WTC11 (cell line): Measurements from ENCODE around the gene ZC2HC1C.

ENCODE experiments used
- CREM ChIP-seq: sonication (generic); formaldehyde crosslinking; IDR thresholded peaks from 2 replicates; pipeline ENCODE4 v1.8.1; 2022; ENCODE audit warnings: mild to moderate bottlenecking, missing genetic modification reagents, moderate library complexity
- ESRRA ChIP-seq: sonication (generic); formaldehyde crosslinking; IDR thresholded peaks from 2 replicates; pipeline ENCODE4 v1.8.1; 2022; ENCODE audit warnings: mild to moderate bottlenecking, missing genetic modification reagents, borderline replicate concordance
- FOXP1 ChIP-seq: sonication (generic); formaldehyde crosslinking; IDR thresholded peaks from 2 replicates; pipeline ENCODE4 v1.8.0; 2022; ENCODE audit warnings: missing genetic modification reagents, mild to moderate bottlenecking, moderate library complexity, borderline replicate concordance
- GABPB1 ChIP-seq: sonication (generic); formaldehyde crosslinking; IDR thresholded peaks from 2 replicates; pipeline ENCODE4 v1.8.1; 2023; ENCODE audit warnings: mild to moderate bottlenecking, missing genetic modification reagents
- KAT7 ChIP-seq: sonication (generic); formaldehyde crosslinking; IDR thresholded peaks from 2 replicates; pipeline ENCODE4 v1.8.1; 2023; ENCODE audit warnings: missing genetic modification reagents, mild to moderate bottlenecking, borderline replicate concordance
- SP1 ChIP-seq: sonication (generic); formaldehyde crosslinking; conservative IDR thresholded peaks from 2 replicates; pipeline ENCODE4 v1.8.1; 2022; ENCODE audit warnings: missing genetic modification reagents
- TEAD4 ChIP-seq: sonication (generic); formaldehyde crosslinking; IDR thresholded peaks from 2 replicates; pipeline ENCODE4 v1.8.0; 2022; ENCODE audit warnings: mild to moderate bottlenecking, missing genetic modification reagents
- ZNF232 ChIP-seq: sonication (generic); formaldehyde crosslinking; IDR thresholded peaks from 2 replicates; pipeline ENCODE4 v1.8.0; 2022; ENCODE audit warnings: mild to moderate bottlenecking, missing genetic modification reagents
- TF ChIP-seq, protein P1 (sequence below): fragments of 200-600 bp; IDR thresholded peaks from 2 replicates; pipeline ENCODE4 v1.8.0; 2022; ENCODE audit warnings: antibody characterized with exemption
- TF ChIP-seq, protein P2 (sequence below): sonication (generic); formaldehyde crosslinking; IDR thresholded peaks from 2 replicates; pipeline ENCODE4 v1.8.1; 2022; ENCODE audit warnings: mild to moderate bottlenecking, moderate library complexity, missing genetic modification reagents
- TF ChIP-seq, protein P3 (sequence below): sonication (generic); formaldehyde crosslinking; IDR thresholded peaks from 2 replicates; pipeline ENCODE4 v1.8.0; 2022; ENCODE audit warnings: mild to moderate bottlenecking, missing genetic modification reagents
- TF ChIP-seq, protein P4 (sequence below): sonication (generic); formaldehyde crosslinking; IDR thresholded peaks from 2 replicates; pipeline ENCODE4 v1.8.1; 2023; ENCODE audit warnings: mild to moderate bottlenecking, missing genetic modification reagents
- TF ChIP-seq, protein P5 (sequence below): sonication (generic); formaldehyde crosslinking; IDR thresholded peaks from 2 replicates; pipeline ENCODE4 v1.8.1; 2023; ENCODE audit warnings: mild to moderate bottlenecking, missing genetic modification reagents, moderate library complexity
- TF ChIP-seq, protein P6 (sequence below): sonication (generic); formaldehyde crosslinking; IDR thresholded peaks from 2 replicates; pipeline ENCODE4 v1.8.0; 2022; ENCODE audit warnings: mild to moderate bottlenecking, missing genetic modification reagents

GRCh38 chr14:75091251-75091650 lies 21.8 kb downstream of the ZC2HC1C start:
- TF ChIP-seq, protein P1, sequence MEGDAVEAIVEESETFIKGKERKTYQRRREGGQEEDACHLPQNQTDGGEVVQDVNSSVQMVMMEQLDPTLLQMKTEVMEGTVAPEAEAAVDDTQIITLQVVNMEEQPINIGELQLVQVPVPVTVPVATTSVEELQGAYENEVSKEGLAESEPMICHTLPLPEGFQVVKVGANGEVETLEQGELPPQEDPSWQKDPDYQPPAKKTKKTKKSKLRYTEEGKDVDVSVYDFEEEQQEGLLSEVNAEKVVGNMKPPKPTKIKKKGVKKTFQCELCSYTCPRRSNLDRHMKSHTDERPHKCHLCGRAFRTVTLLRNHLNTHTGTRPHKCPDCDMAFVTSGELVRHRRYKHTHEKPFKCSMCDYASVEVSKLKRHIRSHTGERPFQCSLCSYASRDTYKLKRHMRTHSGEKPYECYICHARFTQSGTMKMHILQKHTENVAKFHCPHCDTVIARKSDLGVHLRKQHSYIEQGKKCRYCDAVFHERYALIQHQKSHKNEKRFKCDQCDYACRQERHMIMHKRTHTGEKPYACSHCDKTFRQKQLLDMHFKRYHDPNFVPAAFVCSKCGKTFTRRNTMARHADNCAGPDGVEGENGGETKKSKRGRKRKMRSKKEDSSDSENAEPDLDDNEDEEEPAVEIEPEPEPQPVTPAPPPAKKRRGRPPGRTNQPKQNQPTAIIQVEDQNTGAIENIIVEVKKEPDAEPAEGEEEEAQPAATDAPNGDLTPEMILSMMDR: no peak
- TF ChIP-seq TEAD4 (CRISPR knock-in tag) (no peak), ESRRA (CRISPR knock-in tag) (no peak), SP1 (CRISPR knock-in tag) (no peak), FOXP1 (no peak), GABPB1 (CRISPR knock-in tag) (no peak), ZNF232 (CRISPR knock-in tag) (no peak), KAT7 (CRISPR knock-in tag) (no peak), CREM (CRISPR knock-in tag) (no peak)
- TF ChIP-seq, protein P2, sequence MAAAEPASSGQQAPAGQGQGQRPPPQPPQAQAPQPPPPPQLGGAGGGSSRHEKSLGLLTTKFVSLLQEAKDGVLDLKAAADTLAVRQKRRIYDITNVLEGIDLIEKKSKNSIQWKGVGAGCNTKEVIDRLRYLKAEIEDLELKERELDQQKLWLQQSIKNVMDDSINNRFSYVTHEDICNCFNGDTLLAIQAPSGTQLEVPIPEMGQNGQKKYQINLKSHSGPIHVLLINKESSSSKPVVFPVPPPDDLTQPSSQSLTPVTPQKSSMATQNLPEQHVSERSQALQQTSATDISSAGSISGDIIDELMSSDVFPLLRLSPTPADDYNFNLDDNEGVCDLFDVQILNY (CRISPR knock-in tag): no peak
- TF ChIP-seq, protein P3, sequence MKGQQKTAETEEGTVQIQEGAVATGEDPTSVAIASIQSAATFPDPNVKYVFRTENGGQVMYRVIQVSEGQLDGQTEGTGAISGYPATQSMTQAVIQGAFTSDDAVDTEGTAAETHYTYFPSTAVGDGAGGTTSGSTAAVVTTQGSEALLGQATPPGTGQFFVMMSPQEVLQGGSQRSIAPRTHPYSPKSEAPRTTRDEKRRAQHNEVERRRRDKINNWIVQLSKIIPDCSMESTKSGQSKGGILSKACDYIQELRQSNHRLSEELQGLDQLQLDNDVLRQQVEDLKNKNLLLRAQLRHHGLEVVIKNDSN (CRISPR knock-in tag): no peak
- TF ChIP-seq, protein P4, sequence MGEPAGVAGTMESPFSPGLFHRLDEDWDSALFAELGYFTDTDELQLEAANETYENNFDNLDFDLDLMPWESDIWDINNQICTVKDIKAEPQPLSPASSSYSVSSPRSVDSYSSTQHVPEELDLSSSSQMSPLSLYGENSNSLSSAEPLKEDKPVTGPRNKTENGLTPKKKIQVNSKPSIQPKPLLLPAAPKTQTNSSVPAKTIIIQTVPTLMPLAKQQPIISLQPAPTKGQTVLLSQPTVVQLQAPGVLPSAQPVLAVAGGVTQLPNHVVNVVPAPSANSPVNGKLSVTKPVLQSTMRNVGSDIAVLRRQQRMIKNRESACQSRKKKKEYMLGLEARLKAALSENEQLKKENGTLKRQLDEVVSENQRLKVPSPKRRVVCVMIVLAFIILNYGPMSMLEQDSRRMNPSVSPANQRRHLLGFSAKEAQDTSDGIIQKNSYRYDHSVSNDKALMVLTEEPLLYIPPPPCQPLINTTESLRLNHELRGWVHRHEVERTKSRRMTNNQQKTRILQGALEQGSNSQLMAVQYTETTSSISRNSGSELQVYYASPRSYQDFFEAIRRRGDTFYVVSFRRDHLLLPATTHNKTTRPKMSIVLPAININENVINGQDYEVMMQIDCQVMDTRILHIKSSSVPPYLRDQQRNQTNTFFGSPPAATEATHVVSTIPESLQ (CRISPR knock-in tag): no peak
- TF ChIP-seq, protein P5, sequence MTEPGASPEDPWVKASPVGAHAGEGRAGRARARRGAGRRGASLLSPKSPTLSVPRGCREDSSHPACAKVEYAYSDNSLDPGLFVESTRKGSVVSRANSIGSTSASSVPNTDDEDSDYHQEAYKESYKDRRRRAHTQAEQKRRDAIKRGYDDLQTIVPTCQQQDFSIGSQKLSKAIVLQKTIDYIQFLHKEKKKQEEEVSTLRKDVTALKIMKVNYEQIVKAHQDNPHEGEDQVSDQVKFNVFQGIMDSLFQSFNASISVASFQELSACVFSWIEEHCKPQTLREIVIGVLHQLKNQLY: no peak
- TF ChIP-seq, protein P6, sequence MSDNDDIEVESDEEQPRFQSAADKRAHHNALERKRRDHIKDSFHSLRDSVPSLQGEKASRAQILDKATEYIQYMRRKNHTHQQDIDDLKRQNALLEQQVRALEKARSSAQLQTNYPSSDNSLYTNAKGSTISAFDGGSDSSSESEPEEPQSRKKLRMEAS (CRISPR knock-in tag): no peak
